ENCODE results near the gene C16orf86. TPM values are rescaled to one million over a fixed set of nuclear protein-coding genes. Genes with fewer than 3 reads are reported as not detected.

The C16orf86 gene
- total RNA-seq, 1 donor from 2014 or later = 1.6 TPM

GRCh38 chr16:67648088-67648763 lies 18.4 kb upstream of the C16orf86 start:
- H3K9me3 ChIP-seq = no peaks in the 10 kb centered on the region
- no peak overlapping the region for H3K4me3 ChIP-seq
- intact Hi-C loops (cut with DNase I) = no loop called here
- no peak for DNase-seq (ENCODE audit: low spot score in 2 of 2)
- TF ChIP-seq CTCF (IDR thresholded peaks at IDR 0.05) = no peak
- H3K27me3 ChIP-seq = peaks cover 42% of the 10 kb centered on the region
- H3K36me3 ChIP-seq = no peaks in the 10 kb centered on the region
- H3K27ac ChIP-seq = no peak overlapping the region
- peaks cover 1 to 6% of the 10 kb centered on the region in 2 donors for H3K4me1 ChIP-seq

GRCh38 chr16:67648764-67649407 lies 17.7 kb upstream of the C16orf86 start:
- H3K27ac ChIP-seq = no peak overlapping the region
- H3K9me3 ChIP-seq = no peaks in the 10 kb centered on the region
- intact Hi-C loops (cut with DNase I) = no loop called here
- no peak for TF ChIP-seq CTCF (IDR thresholded peaks at IDR 0.05)
- H3K36me3 ChIP-seq = no peaks in the 10 kb centered on the region
- H3K4me3 ChIP-seq = no peak overlapping the region
- H3K27me3 ChIP-seq = peaks cover 42% of the 10 kb centered on the region
- no peak for DNase-seq (ENCODE audit: low spot score in 2 of 2)
- H3K4me1 ChIP-seq = peaks cover 5 to 12% of the 10 kb centered on the region in 2 donors

DNA sequence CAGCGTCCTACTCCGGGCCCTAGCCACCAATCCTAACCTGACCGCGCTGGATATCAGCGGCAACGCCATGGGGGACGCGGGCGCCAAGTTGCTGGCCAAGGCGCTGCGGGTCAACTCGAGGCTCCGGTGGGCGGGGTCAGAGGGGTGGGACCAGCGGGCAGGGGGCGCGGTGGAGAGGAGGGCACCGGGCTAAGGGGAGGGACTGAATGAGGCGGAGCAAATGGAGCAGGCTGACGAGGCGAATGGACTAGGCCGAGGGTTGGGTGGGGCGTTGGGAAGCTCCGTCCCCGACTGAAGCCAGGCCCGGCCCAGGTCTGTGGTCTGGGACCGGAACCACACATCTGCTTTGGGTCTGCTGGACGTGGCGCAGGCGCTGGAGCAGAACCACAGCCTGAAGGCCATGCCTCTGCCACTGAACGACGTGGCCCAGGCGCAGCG lies 17.1 kb upstream of the C16orf86 start:
- intact Hi-C loops (cut with DNase I) = no loop called here
- DNase-seq (ENCODE audit: low spot score in 2 of 2) = no peak

GRCh38 chr16:67650023-67650422 lies 16.6 kb upstream of the C16orf86 start:
- H3K27me3 ChIP-seq = peaks cover 40% of the 10 kb centered on the region
- TF ChIP-seq CTCF (IDR thresholded peaks at IDR 0.05) = no peak

More for the DNA sequence above, 17.1 kb upstream of the C16orf86 start:
- no peak for TF ChIP-seq CTCF (IDR thresholded peaks at IDR 0.05)
- no peaks in the 10 kb centered on the region for H3K36me3 ChIP-seq
- H3K9me3 ChIP-seq = no peaks in the 10 kb centered on the region
- H3K4me3 ChIP-seq = no peak overlapping the region
- peaks cover 5 to 12% of the 10 kb centered on the region in 2 donors for H3K4me1 ChIP-seq
- peaks cover 45% of the 10 kb centered on the region for H3K27me3 ChIP-seq
- no peak overlapping the region for H3K27ac ChIP-seq

GRCh38 chr16:67651039-67651438 lies 15.6 kb upstream of the C16orf86 start:
- Histone ChIP-seq H3K36me3 (no peaks in the 10 kb centered on the region), H3K4me3 (no peak overlapping the region), H3K9me3 (no peaks in the 10 kb centered on the region), H3K27ac (no peak overlapping the region), H3K27me3 (peaks cover 30% of the 10 kb centered on the region), H3K4me1 (peaks cover 5 to 7% of the 10 kb centered on the region in 2 donors)
- DNase-seq (ENCODE audit: low spot score in 2 of 2) = no peak
- TF ChIP-seq CTCF (IDR thresholded peaks at IDR 0.05) = no peak
- intact Hi-C loops (cut with DNase I) = no loop called here

More at GRCh38 chr16:67650023-67650422, 16.6 kb upstream of the C16orf86 start:
- Histone ChIP-seq H3K27ac (no peak overlapping the region), H3K9me3 (no peaks in the 10 kb centered on the region), H3K4me3 (no peak overlapping the region), H3K4me1 (peaks cover 5 to 8% of the 10 kb centered on the region in 2 donors), H3K36me3 (no peaks in the 10 kb centered on the region)
- no peak for DNase-seq (ENCODE audit: low spot score in 2 of 2)
- intact Hi-C loops (cut with DNase I) = no loop called here

All from ascending aorta (tissue), 2 donors.